PC-3 (cell line): ENCODE data around the gene SENP1. TPM values are rescaled to one million over a fixed set of nuclear protein-coding genes. Genes with fewer than 3 reads are reported as not detected.

Experiments
- ATAC-seq: fragments of 200-7000 bp; cut with Tn5 transposase; 2 replicates; pipeline ENCODE4 v1.9.1; 2020; ENCODE audit warnings: mild to moderate bottlenecking, moderate library complexity
- BruUV-seq: library from RNA; stranded (reverse); fragments of 400-500 nt; replicated peaks from 2 replicates; lab custom pipeline; 2021; lab: Mats Ljungman, UMichigan
- CTCF ChIA-PET: fragments of 300-600 bp; sonication (Branson Sonifier 250); formaldehyde crosslinking; loops from one replicate; lab custom pipeline; 2022; ENCODE audit warnings: antibody characterized with exemption; lab: Charles Lee
- POLR2A ChIA-PET: fragments of 300-600 bp; sonication (Branson Sonifier 250); formaldehyde crosslinking; loops from one replicate; lab custom pipeline; 2022; ENCODE audit warnings: antibody characterized with exemption; ENCODE audit not compliant: unreplicated experiment; lab: Charles Lee
- DNase-seq: peaks from one replicate; pipeline ENCODE4 v3.0.0-alpha.2; 2015
- H2AFZ ChIP-seq: fragments of 300-600 bp; sonication (generic); 2 replicates; pipeline ENCODE4 v1.6.0; 2016; ENCODE audit warnings: antibody characterized with exemption, low read length
- H3F3A ChIP-seq: fragments of 300-600 bp; sonication (generic); one replicate; pipeline ENCODE4 v1.6.0; 2017; ENCODE audit warnings: antibody characterized with exemption, low read length, control low read depth, mild to moderate bottlenecking; ENCODE audit not compliant: unreplicated experiment
- H3K27ac ChIP-seq: fragments of 300-600 bp; sonication (generic); 2 replicates; pipeline ENCODE4 v1.5.1; 2016; ENCODE audit warnings: mild to moderate bottlenecking, low read length
- H3K27me3 ChIP-seq: fragments of 300-600 bp; sonication (generic); 2 replicates; pipeline ENCODE4 v1.6.1; 2016; ENCODE audit warnings: low read length, mixed read lengths
- H3K36me3 ChIP-seq: fragments of 300-600 bp; sonication (generic); 2 replicates; pipeline ENCODE4 v1.6.1; 2016; ENCODE audit warnings: low read depth, mixed run types, low read length, mixed read lengths
- H3K4me1 ChIP-seq: fragments of 300-600 bp; sonication (generic); 2 replicates; pipeline ENCODE4 v1.5.1; 2016; ENCODE audit warnings: low read length; ENCODE audit not compliant: insufficient read depth
- H3K4me2 ChIP-seq: fragments of 300-600 bp; sonication (generic); 2 replicates; pipeline ENCODE4 v1.6.0; 2016; ENCODE audit warnings: low read length
- H3K4me3 ChIP-seq: fragments of 300-600 bp; sonication (generic); 2 replicates; pipeline ENCODE4 v1.5.1; 2016; ENCODE audit warnings: mild to moderate bottlenecking, low read length, mixed read lengths
- H3K79me2 ChIP-seq: fragments of 300-600 bp; sonication (generic); 2 replicates; pipeline ENCODE4 v1.6.1; 2017; ENCODE audit warnings: low read length, mixed read lengths
- H3K9ac ChIP-seq: fragments of 300-600 bp; sonication (generic); 2 replicates; pipeline ENCODE4 v1.6.0; 2016; ENCODE audit warnings: mild to moderate bottlenecking, low read length
- H3K9me2 ChIP-seq: fragments of 300-600 bp; sonication (generic); replicated peaks from 2 replicates; pipeline ENCODE4 v1.6.1; 2016; ENCODE audit warnings: mixed run types, low read length, mixed read lengths
- H3K9me3 ChIP-seq: fragments of 300-600 bp; sonication (generic); 2 replicates; pipeline ENCODE4 v1.6.1; 2016; ENCODE audit warnings: low read length, mixed read lengths
- H4K20me1 ChIP-seq: fragments of 300-600 bp; sonication (generic); 2 replicates; pipeline ENCODE4 v1.6.1; 2016; ENCODE audit warnings: low read length, mixed read lengths
- EZH2 ChIP-seq: fragments of 300-600 bp; sonication (generic); IDR thresholded peaks from one replicate; pipeline ENCODE4 v1.6.1; 2017; ENCODE audit warnings: antibody characterized with exemption, mild to moderate bottlenecking, low read length; ENCODE audit not compliant: unreplicated experiment
- EZH2phosphoT487 ChIP-seq: fragments of 300-600 bp; sonication (generic); IDR thresholded peaks from 2 replicates; pipeline ENCODE4 v1.6.1; 2018; ENCODE audit warnings: mild to moderate bottlenecking, antibody characterized with exemption, low read length, borderline replicate concordance
- intact Hi-C: fragments of 100-400 bp; cut with micrococcal nuclease; formaldehyde crosslinking; loops from 2 replicates; pipeline ENCODE4 v1.9.0; 2023
- total RNA-seq: library from RNA; depleted of rRNA; stranded (reverse); fragments of >200 nt; gene quantifications from 2 replicates; pipeline ENCODE4 v1.2.3, GENCODE V29; 2014
- TF ChIP-seq, protein P1 (sequence below): fragments of 300-600 bp; sonication (generic); conservative IDR thresholded peaks from 2 replicates; pipeline ENCODE4 v1.5.1; 2017; ENCODE audit warnings: antibody characterized with exemption, low read depth, mild to moderate bottlenecking, low read length

The SENP1 gene
- total RNA-seq, 1 experiment from 2014 or later, result 20.9 TPM

DNA sequence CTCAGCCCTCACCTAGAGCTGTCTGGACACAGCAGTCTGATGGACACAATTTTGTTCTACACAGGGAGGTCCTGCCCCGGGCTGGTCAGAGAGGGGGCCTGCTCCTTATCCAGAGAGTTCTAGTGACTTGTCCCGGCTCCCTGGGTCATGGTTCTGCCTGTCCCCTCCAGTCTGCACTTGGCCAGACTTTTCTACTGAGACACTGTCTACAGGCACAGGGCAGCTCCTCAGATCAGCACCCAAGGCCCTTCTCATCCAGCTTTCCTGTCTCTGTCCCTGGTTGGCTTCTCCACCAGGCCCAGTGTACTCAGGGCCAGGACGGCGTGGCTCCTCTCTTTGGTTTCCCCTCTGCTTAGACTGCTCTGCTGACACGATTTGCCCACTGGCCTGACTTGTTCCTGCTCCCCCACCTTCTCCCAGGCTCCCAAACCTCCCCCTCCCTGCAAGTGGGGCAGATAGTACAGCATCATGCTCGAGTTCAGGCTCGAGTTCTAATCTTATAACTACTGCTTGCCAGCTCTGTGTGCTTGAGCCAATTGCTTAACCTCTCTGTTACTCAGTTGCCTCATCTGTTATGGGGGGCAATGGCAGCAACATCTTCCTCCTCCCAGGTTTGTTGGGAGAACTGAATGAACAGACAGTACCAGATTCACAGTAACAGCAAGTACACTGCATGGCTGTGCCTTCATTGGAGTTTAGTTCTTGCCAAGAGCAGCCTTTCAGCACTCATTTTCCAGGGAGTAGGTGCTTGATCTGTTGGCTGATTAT is 79.6 kb downstream of the SENP1 start:
- Histone ChIP-seq H3K27ac (no peak overlapping the region), H3K4me1 (peaks cover 28% of the 10 kb centered on the region), H3K36me3 (no peaks in the 10 kb centered on the region), H3F3A (peaks cover 5% of the 10 kb centered on the region), H3K4me3 (no peak overlapping the region), H3K9me3 (no peaks in the 10 kb centered on the region), H3K79me2 (no peaks in the 10 kb centered on the region), H4K20me1 (no peaks in the 10 kb centered on the region), H3K27me3 (no peaks in the 10 kb centered on the region), H3K9ac (no peak overlapping the region), H3K9me2 (no peaks in the 10 kb centered on the region), H3K4me2 (no peak overlapping the region), H2AFZ (no peak overlapping the region)
- TF ChIP-seq, protein P1, sequence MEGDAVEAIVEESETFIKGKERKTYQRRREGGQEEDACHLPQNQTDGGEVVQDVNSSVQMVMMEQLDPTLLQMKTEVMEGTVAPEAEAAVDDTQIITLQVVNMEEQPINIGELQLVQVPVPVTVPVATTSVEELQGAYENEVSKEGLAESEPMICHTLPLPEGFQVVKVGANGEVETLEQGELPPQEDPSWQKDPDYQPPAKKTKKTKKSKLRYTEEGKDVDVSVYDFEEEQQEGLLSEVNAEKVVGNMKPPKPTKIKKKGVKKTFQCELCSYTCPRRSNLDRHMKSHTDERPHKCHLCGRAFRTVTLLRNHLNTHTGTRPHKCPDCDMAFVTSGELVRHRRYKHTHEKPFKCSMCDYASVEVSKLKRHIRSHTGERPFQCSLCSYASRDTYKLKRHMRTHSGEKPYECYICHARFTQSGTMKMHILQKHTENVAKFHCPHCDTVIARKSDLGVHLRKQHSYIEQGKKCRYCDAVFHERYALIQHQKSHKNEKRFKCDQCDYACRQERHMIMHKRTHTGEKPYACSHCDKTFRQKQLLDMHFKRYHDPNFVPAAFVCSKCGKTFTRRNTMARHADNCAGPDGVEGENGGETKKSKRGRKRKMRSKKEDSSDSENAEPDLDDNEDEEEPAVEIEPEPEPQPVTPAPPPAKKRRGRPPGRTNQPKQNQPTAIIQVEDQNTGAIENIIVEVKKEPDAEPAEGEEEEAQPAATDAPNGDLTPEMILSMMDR, result no peak
- TF ChIP-seq EZH2phosphoT487 (no peak), EZH2 (no peak)
- ATAC-seq (no peak), DNase-seq (no peak)
- POLR2A ChIA-PET, result no interaction called here
- CTCF ChIA-PET, result no interaction called here
- no TSS peak for BruUV-seq
- intact Hi-C loops, result loop anchor here (10.0 kb wide), 1 partner anchor 121 kb away; the partner anchor contains the start of gene VDR

DNA sequence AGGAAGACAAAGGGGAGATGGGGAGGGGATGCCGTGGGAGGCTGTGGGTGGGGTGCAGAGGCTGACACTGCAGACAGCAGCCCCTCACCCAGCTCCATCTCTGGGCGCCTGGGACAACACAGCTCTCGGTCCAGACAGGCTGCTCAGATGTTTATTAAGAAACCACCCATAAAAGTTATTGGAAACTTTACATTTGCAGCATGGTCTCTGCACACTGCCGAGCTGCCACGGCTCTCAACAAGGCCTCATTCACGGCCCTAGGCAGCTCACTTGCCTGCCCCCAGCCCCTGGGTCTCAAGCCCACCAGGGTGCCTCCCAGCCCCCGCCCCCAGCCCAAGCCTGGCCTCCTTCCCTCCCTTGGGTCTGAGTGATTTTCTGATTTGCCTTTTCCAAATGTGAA is 80.6 kb downstream of the SENP1 start:
- H3K4me1 ChIP-seq, result peaks cover 33% of the 10 kb centered on the region
- ChIA-PET CTCF (no interaction called here), POLR2A (no interaction called here)
- H3K9me2 ChIP-seq, result no peaks in the 10 kb centered on the region
- H3K79me2 ChIP-seq, result no peaks in the 10 kb centered on the region
- H3K36me3 ChIP-seq, result no peaks in the 10 kb centered on the region
- H3K4me3 ChIP-seq, result no peak overlapping the region
- DNase-seq (no peak), ATAC-seq (no peak)
- no peak overlapping the region for H2AFZ ChIP-seq
- H3K27me3 ChIP-seq, result no peaks in the 10 kb centered on the region
- no TSS peak for BruUV-seq
- no peaks in the 10 kb centered on the region for H3K9me3 ChIP-seq
- intact Hi-C loops, result loop anchor here (10.0 kb wide), 1 partner anchor 120 kb away; the partner anchor contains the start of gene VDR
- peaks cover 5% of the 10 kb centered on the region for H3F3A ChIP-seq
- no peak for TF ChIP-seq EZH2
- TF ChIP-seq EZH2phosphoT487, result no peak
- TF ChIP-seq, protein P1, result no peak
- no peak overlapping the region for H3K4me2 ChIP-seq
- no peak overlapping the region for H3K27ac ChIP-seq
- no peaks in the 10 kb centered on the region for H4K20me1 ChIP-seq
- H3K9ac ChIP-seq, result no peak overlapping the region

DNA sequence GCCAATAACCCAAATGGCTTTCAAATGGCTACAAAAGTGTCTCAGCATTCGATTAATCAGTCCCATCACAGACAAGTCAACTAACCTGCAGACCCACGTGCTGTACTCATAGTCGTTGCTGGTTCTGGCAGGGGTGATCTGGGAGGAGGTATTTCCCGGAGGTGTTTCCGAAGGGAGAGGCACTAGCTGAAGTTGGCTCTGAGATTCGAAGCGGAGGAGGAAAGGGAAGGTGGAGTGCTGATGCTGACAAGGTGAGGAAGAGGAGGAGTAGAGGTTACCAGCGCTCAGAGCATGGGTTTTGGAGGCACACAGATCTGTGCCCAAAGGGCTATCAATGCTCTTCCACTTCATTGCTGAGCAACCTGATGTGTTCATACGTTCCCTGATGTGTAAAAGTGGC is 81.1 kb downstream of the SENP1 start:
- H3K4me3 ChIP-seq, result no peak overlapping the region
- CTCF ChIA-PET, result no interaction called here
- no peak overlapping the region for H3K4me2 ChIP-seq
- no peak overlapping the region for H2AFZ ChIP-seq
- no peaks in the 10 kb centered on the region for H3K36me3 ChIP-seq
- no peaks in the 10 kb centered on the region for H3K79me2 ChIP-seq
- H3F3A ChIP-seq, result peaks cover 5% of the 10 kb centered on the region
- BruUV-seq, result no TSS peak
- ATAC-seq (no peak), DNase-seq (no peak)
- H3K9ac ChIP-seq, result no peak overlapping the region
- no peaks in the 10 kb centered on the region for H3K27me3 ChIP-seq
- no peak for TF ChIP-seq EZH2phosphoT487
- TF ChIP-seq EZH2, result no peak
- TF ChIP-seq, protein P1, result no peak
- H3K9me3 ChIP-seq, result no peaks in the 10 kb centered on the region
- no peaks in the 10 kb centered on the region for H3K9me2 ChIP-seq
- intact Hi-C loops, result loop anchor here (5.0 to 10.0 kb wide), 2 partner anchors 62 to 120 kb away; partner anchors contain the start of genes TMEM106C and VDR
- no peak overlapping the region for H3K27ac ChIP-seq
- H4K20me1 ChIP-seq, result no peaks in the 10 kb centered on the region
- H3K4me1 ChIP-seq, result peaks cover 33% of the 10 kb centered on the region
- POLR2A ChIA-PET, result no interaction called here
